NCI-H82 treated with DMSO at 0.1 percent for 48 hours (cell line): ENCODE measurements around the gene PLCL1.

ENCODE experiments used
- DNase-seq: peaks from one replicate; lab custom pipeline; 2025; ENCODE audit not compliant: unreplicated experiment; lab: John Stamatoyannopoulos, UW

The PLCL1 gene

GRCh38 chr2:197949224-197949623, 144.8 kb downstream of the PLCL1 start:
- no peak for DNase-seq

- no peak for DNase-seq
Measured at GRCh38 chr2:197950006-197950405, 145.6 kb downstream of the PLCL1 start.

DNA sequence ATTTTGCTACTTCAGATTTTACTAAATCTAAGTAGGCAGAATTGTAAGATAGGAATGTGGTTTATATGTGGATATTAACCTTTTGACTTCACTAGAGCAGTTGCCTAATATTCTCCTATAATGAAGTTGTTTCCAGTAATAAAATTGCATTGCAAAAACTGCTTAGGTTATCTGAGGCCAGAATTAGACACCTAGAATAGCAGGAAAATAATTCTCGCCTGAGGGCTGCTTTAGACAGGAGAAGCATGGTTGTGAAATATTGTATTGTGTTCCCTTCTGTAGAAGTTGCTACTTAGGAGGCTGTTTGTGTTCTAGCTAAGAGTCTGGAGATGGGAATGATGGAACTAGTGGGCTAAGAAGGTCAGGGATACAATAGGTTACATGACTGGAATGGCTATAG, 146.3 kb downstream of the PLCL1 start:
- no peak for DNase-seq

- no peak for DNase-seq
Measured at GRCh38 chr2:197952540-197953202, 148.3 kb downstream of the PLCL1 start.

DNA sequence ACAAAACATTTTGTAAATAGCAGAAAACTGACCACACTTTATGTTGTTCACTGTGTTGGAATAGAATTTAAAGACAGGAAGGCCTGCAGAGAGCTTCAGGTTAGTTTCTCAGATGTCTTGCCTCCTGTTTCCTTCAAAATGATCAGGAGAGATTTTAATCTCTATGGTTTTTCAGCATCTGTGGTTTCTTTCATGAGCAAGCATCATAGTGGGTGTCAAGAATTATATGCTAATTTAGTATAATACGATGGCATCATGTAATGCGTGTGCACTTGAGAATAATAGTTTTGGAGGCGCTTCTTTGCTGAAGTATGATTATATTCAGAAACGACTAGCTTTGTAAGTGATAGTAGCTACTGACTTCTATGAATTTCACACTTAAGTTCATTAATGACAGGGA, 149.9 kb downstream of the PLCL1 start:
- no peak for DNase-seq

DNA sequence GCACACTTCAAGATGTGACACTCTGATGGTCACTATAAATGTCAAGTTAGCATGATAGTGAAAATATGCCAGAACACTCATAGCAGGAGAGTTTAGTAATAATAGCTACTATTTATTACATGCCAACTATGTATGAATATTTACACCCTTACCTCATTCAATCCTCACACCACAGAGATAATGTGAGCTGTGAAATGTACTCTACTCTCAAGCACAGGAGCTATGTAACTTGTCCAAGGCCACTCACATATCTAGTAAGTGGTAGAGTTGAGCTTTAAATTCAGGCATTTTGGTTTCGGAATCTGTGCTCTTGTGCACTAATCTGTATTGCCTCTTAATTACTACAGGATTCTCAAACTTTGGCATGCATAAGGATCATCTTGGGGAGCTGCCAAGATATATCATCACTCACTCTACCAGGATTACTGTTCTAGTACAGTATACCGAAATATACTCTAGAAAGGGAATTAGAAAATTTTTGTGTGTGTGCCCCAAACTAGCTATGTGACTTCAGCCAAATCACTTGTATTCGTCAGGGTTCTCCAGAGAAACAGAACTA, 154.3 kb downstream of the PLCL1 start:
- no peak for DNase-seq

DNA sequence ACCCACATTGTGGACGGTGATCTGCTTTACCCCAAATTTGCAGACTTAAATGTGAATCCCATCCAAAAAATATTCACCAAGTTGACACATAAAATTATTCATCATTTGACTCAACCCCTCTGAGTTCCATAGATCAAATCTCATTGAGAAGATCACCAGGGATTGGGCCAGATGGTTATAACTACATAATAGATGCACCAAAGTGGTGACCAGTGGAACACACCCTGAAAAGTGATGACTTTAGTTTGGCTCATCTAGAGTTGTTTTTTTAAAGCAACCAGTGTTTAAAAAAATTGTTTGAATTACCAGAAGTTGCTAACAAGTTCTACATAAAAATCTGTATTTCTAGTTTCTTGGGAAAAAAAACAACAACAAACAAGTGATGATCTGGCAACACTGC, 155.0 kb downstream of the PLCL1 start:
- no peak for DNase-seq

DNA sequence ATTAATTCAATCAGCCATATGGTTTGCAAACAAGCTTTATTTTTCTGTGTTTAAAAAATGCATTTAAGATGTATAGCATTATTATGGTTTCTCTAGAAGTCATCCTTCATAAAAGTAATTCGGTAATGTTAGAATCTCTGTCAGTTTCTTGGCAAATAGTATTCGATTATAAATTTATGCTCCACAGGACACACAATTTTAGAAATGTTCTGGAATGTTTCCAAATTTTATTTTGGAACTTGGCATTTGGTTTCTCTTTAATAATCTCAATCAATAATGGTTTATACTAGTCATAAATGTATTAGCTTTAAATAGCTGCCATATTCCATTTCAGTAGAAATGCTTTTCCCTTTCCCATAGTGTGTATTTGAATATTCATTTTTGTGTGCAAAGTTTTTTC, 156.4 kb downstream of the PLCL1 start:
- no peak for DNase-seq

- DNase-seq: no peak
Measured at GRCh38 chr2:197964720-197965119, 160.3 kb downstream of the PLCL1 start.

GRCh38 chr2:197965756-197966155, 161.4 kb downstream of the PLCL1 start:
- no peak for DNase-seq

GRCh38 chr2:197969391-197969893, 165.0 kb downstream of the PLCL1 start:
- DNase-seq: no peak

DNA sequence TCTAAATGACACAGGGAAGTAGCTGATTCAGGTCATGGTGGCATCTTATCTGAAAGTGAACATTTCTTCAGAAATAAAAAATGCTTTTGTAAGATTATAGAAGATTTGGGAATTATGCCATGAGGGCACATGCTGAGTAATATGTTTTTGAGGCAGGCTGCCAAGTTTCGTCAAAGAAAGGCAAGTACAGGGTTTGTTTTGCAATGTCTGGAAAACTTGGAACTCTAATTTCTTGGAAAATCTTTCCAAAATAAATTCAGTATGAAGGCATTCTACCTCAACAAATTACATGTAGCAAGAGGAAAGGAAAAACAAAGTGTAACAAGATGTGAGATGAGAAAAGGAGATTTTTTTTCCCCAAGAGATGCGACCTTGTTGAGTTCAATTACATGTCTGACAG, 167.7 kb downstream of the PLCL1 start:
- DNase-seq: no peak

- DNase-seq: no peak
Measured at GRCh38 chr2:197972587-197972986, 168.2 kb downstream of the PLCL1 start.

- DNase-seq: no peak
Measured at GRCh38 chr2:197973772-197974171, 169.4 kb downstream of the PLCL1 start.

GRCh38 chr2:197975931-197976519, 171.6 kb downstream of the PLCL1 start:
- DNase-seq: no peak

DNA sequence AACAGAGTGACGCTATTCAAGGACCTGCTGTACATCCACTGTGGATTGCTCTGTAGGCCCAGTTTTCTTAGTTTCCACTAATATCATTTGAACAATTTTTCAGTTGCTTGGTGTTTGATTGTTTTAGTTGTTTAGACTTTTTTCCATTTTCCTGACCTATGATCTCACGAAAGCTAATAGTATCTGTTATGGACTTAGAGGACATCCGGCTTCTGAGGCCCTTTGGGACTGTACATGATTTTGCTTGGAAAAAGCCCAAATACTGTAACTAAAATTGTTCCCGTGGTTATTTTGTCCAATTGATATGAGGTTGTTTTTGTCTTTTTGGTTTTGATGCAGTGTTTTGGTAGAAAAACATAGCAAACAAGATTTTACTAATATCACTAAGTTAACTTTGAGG, 174.6 kb downstream of the PLCL1 start:
- DNase-seq: no peak

- DNase-seq: no peak
Measured at GRCh38 chr2:197982565-197982964, 178.2 kb downstream of the PLCL1 start.

GRCh38 chr2:197985029-197985638, 180.7 kb downstream of the PLCL1 start:
- DNase-seq: no peak

GRCh38 chr2:197986977-197987376, 182.6 kb downstream of the PLCL1 start:
- no peak for DNase-seq

DNA sequence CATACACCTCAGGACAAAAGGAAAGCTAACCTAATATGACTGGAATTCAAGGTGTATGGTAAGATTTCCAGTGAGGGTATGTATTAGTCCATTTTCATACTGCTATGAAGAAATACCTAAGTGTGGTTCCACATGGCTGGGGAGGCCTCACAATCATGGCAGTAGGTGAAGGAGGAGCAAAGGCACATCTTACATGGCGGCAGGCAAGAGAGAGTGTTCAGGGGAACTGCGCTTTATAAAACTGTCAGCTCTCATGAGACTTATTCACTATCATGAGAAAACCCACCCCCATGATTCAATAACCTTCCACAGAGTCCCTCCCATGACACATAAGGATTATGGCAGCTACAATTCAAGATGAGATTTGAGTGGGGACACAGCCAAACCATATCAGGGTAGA, 186.0 kb downstream of the PLCL1 start:
- no peak for DNase-seq

DNA sequence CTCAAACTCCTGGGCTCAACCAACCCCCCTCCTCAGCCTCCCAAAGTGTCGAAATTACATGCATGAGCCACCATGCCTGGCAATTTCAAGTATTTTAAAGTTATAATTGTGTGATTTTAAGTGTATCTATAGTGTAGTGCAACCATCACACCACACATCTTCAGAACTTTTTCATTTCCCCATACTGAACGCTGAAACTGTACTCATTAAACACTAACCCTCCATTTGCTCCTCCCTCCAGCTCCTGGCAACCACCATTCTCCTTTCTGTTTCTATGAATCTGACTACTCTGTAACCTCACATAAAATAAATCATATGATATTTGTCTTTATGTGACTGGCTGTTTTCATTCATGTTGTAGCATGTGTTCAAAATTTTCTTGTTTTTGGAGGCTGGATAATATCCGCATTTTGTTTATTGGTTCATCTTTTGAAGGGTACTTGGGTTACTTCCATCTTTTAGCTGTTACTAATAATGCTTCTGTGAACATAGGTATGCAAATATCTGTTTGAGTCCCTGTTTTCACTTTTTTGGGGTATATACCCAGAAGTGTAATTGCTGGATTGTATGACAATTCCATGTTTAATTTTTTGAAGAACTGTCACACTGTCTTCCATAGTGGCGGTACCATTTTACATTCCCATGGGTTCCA, 188.2 kb downstream of the PLCL1 start:
- DNase-seq: no peak

- DNase-seq: no peak
Measured at GRCh38 chr2:197993363-197993762, 189.0 kb downstream of the PLCL1 start.
